Measurements from ENCODE around the gene MTARC2.

The MTARC2 gene

GRCh38 chr1:220800262-220800661 is 52.1 kb downstream of the MTARC2 start:
- no peak for DNase-seq (ENCODE audit: low spot score)

GRCh38 chr1:220803401-220804201 is 55.5 kb downstream of the MTARC2 start:
- DNase-seq (ENCODE audit: low spot score) = peak; percentile 42

DNA sequence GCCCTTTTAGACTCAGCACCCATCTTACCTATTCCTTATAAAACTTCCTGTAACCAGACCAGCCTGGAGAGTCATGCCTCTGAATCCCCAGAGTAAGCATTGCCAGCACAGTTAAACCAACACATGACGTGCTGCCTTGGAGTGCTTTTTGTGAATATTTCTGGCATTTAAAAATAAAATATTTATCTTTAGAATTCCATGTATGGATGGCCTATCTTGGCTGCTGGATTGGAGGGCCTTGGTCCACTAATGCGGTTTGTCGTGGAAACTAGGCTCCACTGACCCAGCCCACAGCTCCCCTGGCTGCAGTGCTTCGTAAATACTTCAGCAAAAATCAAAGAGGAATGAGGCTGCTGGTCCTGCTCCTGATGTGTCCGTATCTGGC is 56.1 kb downstream of the MTARC2 start:
- no peak for DNase-seq (ENCODE audit: low spot score)

GRCh38 chr1:220806408-220806807 is 58.3 kb downstream of the MTARC2 start:
- no peak for DNase-seq (ENCODE audit: low spot score)

DNA sequence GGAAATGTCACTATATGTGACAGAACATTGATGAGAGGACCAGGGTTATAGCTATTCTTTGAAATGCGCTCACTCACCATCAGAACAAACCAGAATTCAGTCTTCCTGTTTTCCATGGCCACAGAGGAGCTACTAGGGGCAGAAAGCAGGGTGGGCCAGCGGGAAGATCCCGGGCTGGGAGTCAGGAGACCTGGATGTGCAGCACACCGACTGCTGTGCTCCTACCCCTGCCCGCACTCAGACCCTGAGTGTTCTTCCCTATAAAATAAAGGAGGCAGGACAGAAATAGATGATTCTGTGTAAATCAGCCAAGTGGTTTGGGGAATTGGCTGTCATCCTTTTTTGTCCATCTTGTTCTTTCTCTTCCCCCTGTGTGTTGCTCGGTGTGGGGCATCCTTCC is 59.6 kb downstream of the MTARC2 start:
- DNase-seq (ENCODE audit: low spot score) = no peak

- no peak for DNase-seq (ENCODE audit: low spot score)
Observed at GRCh38 chr1:220808345-220809186, 60.4 kb downstream of the MTARC2 start.

DNA sequence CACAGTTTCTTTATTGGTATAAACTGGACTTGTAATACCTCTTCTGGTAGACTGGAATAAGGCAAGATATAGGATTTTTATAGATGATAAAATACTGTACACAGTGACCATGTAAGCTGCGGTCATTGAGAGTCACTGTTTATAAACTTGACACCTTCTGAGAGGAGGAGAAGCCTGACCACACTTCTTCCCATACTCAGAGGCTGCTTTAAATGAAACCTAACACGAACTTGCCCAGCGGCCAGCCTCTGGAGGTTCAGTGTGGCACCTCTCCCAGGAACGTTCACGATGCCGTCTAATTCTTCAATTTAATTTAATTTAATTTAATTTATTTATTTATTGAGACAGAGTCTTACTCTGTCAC is 61.0 kb downstream of the MTARC2 start:
- DNase-seq (ENCODE audit: low spot score) = no peak

GRCh38 chr1:220809704-220810103 is 61.6 kb downstream of the MTARC2 start:
- DNase-seq (ENCODE audit: low spot score) = no peak

GRCh38 chr1:220810179-220810653 is 62.1 kb downstream of the MTARC2 start:
- DNase-seq (ENCODE audit: low spot score) = peak; percentile 73

DNA sequence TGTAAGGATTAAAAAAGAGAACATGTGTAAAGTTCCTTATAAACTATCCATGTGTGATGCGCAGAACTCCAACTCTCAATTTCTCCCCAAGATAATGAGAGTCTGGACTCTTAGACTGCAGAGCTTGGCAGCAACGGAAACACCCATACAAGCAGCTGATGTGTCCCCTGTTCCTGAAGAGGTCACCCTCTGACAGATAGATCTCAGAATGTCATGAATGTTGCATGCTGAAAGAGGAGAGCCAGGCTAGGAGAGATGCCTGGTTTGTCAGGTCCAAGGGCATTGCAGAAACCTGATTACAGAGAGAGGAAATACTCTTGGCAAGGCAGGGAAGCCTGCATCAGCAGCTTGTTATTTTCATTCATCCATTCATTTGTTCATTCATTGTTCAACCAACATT is 62.8 kb downstream of the MTARC2 start:
- DNase-seq (ENCODE audit: low spot score) = no peak

DNA sequence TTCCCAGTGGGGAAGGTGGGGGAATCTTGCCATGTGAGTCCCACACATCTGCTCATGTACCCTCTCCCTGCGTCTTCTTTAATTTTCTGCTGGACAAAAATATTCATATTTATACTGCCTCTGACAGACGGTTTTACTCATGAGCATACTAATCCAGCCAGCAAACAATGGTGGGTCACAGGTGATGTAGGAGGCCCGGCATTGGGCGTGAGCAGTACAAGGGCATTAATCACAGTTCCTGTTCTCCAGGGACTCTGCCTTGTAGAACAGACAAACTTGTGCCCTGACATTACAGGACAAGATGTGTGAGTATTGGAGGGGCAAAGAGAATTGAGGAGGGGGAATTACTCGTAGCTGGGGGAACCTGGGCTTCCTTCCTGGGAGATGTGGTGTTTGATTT is 63.6 kb downstream of the MTARC2 start:
- no peak for DNase-seq (ENCODE audit: low spot score)

- DNase-seq (ENCODE audit: low spot score) = no peak
Observed at GRCh38 chr1:220812308-220812707, 64.2 kb downstream of the MTARC2 start.

- no peak for DNase-seq (ENCODE audit: low spot score)
Observed at GRCh38 chr1:220813013-220813412, 64.9 kb downstream of the MTARC2 start.

GRCh38 chr1:220815409-220815808 is 67.3 kb downstream of the MTARC2 start:
- DNase-seq (ENCODE audit: low spot score) = no peak

DNA sequence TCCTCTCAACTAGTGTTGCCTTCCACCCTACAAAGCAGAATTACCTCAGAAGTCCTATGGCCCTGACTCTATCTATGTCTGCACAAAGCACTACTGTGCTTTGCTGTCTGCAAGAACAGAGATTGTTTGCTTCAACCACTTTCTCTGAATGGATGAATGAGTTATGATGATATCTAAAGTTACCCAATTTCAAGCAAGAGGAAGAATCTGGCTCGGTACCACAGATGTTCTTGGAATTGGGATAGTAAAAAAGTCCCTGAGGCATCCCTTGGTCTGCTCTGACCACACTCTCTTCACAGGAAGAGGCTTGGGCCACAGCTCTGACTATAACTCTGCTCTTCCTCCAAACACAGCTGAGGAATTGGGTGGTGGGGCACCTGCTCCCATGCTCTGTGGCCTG is 69.8 kb downstream of the MTARC2 start:
- DNase-seq (ENCODE audit: low spot score) = no peak

DNA sequence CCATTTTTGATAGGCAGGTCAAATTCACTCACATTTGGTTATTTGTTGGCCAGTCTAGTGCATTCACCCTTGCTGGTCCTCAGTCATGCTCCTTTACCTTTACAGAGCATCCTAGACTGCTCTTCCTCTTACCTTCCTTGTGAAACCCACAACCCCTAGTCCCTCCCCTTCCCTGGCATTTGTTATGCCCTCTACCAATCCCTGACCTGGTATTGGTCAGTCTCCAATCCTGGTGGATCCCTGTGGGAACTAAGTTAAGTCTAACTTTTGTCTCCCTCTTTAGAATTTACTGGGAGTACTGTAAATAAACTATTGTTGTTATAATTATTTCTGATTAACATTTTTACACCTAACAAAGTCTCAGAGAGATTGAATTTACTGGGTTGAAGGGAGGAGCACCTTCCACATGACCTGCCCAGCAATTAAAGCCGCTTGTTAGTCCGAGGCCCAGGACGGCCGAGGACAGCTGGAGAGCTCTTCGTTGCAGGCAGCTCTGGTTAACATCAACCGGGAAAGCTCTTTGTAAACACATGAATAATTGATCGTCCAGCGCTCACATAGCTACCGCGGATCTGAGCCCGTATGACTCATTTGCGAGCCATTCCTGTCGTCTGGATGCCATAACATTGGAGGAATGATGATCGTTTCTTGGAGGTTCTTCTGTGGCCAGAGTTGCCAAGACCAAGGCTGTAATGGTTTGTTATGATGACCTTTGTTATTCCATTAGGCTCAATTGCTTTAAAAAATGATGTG is 70.5 kb downstream of the MTARC2 start:
- no peak for DNase-seq (ENCODE audit: low spot score)

- no peak for DNase-seq (ENCODE audit: low spot score)
Observed at GRCh38 chr1:220819467-220820026, 71.4 kb downstream of the MTARC2 start.

DNA sequence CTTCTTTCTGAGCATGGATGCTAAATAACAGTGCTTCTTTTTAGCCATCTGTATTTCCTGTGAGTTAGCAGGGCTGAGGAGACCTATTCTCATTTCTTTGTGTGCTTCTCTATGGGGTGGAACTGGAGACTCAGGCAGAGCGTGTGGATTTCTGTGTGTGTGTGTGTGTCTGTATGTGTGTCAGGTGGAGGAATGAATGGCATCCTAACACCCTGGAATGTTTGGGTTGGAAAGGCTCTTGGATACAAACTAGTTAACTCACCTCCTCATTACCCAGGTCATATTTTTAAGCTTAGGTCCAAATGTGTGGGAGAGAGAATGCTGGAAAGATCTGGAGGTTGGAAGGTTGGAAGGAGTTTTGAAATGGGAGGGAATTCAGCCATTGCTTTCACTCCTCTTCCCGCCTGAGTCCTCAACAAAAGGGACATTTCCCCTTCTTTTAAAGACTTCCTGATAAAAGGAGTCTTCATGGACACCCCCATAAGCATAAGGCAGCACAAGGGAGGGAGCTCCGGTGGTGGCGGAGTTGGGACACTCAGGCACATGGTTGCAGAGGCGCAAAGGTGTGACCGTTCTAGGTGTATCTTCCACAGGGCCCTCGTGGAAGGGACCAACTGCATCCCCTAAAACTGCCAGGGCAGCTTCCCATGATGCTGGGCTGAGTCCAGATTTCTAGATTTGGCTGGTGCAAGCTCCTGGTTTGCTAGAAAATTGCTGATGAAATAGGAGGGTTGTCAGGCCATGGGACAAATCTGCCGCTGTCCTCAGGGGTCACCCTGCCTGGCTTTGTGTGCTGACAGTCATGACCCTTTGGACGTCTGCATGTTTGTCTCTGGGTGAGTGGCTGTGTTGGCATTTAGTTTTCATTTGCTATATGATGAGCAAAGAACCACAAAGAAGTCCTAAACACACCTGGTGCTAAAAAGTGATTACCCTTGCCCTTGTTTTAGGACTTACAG is 76.2 kb downstream of the MTARC2 start:
- DNase-seq (ENCODE audit: low spot score) = no peak

GRCh38 chr1:220825819-220826551 is 77.9 kb downstream of the MTARC2 start:
- DNase-seq (ENCODE audit: low spot score) = no peak

GRCh38 chr1:220826729-220827128 is 78.6 kb downstream of the MTARC2 start:
- DNase-seq (ENCODE audit: low spot score) = no peak

Data from HuH-7 (cell line).